ENCODE measurements around the gene ABCF3.

The ABCF3 gene

DNA sequence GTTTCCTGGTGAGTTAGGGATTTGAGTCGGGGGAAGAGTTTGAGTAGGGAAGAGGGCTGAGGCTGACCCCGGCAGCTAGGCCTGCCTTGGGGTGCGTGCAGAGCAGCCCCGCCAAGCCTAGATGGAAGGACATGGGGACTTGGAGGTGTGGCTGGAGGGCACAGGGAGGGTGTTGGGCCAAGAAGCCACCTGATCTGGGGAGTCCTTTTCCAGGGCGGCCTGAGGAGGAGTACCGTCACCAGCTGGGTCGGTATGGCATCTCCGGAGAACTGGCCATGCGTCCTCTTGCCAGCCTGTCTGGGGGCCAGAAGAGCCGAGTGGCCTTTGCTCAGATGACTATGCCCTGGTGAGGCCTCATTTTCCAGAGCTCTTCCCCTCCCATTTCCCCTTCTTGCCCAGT, 6.9 kb downstream of the ABCF3 start:
- Histone ChIP-seq H3K36me3 (ENCODE audit: control insufficient read depth in 2 of 2, insufficient read depth in 1 of 2, low read length in 2 of 2) (peaks cover 0 to 88% of the 10 kb centered on the region in 2 experiments; a peak in 2 of 3 replicates), H3K27ac (ENCODE audit: extremely low read depth, low read depth, low read length) (no peak overlapping the region), H3K9me3 (ENCODE audit: control insufficient read depth, insufficient read depth, low read depth, low read length) (no peaks in the 10 kb centered on the region), H3K4me3 (ENCODE audit: low read depth, low read length) (no peak overlapping the region), H3K4me1 (ENCODE audit: control insufficient read depth, insufficient read depth, low read length) (no peaks in the 10 kb centered on the region)
- TF ChIP-seq TRIM28 (IDR thresholded peaks at IDR 0.05; ENCODE audit: borderline replicate concordance, low read length) (no peak), ZNF600 (tag by site-specific recombination; IDR thresholded peaks at IDR 0.05) (no peak), IKZF3 (tag by site-specific recombination; IDR thresholded peaks at IDR 0.05) (no peak), ZBTB48 (tag by site-specific recombination; IDR thresholded peaks at IDR 0.05) (no peak)
- TF ChIP-seq, protein P1, sequence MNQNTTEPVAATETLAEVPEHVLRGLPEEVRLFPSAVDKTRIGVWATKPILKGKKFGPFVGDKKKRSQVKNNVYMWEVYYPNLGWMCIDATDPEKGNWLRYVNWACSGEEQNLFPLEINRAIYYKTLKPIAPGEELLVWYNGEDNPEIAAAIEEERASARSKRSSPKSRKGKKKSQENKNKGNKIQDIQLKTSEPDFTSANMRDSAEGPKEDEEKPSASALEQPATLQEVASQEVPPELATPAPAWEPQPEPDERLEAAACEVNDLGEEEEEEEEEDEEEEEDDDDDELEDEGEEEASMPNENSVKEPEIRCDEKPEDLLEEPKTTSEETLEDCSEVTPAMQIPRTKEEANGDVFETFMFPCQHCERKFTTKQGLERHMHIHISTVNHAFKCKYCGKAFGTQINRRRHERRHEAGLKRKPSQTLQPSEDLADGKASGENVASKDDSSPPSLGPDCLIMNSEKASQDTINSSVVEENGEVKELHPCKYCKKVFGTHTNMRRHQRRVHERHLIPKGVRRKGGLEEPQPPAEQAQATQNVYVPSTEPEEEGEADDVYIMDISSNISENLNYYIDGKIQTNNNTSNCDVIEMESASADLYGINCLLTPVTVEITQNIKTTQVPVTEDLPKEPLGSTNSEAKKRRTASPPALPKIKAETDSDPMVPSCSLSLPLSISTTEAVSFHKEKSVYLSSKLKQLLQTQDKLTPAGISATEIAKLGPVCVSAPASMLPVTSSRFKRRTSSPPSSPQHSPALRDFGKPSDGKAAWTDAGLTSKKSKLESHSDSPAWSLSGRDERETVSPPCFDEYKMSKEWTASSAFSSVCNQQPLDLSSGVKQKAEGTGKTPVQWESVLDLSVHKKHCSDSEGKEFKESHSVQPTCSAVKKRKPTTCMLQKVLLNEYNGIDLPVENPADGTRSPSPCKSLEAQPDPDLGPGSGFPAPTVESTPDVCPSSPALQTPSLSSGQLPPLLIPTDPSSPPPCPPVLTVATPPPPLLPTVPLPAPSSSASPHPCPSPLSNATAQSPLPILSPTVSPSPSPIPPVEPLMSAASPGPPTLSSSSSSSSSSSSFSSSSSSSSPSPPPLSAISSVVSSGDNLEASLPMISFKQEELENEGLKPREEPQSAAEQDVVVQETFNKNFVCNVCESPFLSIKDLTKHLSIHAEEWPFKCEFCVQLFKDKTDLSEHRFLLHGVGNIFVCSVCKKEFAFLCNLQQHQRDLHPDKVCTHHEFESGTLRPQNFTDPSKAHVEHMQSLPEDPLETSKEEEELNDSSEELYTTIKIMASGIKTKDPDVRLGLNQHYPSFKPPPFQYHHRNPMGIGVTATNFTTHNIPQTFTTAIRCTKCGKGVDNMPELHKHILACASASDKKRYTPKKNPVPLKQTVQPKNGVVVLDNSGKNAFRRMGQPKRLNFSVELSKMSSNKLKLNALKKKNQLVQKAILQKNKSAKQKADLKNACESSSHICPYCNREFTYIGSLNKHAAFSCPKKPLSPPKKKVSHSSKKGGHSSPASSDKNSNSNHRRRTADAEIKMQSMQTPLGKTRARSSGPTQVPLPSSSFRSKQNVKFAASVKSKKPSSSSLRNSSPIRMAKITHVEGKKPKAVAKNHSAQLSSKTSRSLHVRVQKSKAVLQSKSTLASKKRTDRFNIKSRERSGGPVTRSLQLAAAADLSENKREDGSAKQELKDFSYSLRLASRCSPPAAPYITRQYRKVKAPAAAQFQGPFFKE (tag by site-specific recombination; IDR thresholded peaks at IDR 0.05; ENCODE audit: borderline replicate concordance), result no peak
- TF ChIP-seq, protein P2, sequence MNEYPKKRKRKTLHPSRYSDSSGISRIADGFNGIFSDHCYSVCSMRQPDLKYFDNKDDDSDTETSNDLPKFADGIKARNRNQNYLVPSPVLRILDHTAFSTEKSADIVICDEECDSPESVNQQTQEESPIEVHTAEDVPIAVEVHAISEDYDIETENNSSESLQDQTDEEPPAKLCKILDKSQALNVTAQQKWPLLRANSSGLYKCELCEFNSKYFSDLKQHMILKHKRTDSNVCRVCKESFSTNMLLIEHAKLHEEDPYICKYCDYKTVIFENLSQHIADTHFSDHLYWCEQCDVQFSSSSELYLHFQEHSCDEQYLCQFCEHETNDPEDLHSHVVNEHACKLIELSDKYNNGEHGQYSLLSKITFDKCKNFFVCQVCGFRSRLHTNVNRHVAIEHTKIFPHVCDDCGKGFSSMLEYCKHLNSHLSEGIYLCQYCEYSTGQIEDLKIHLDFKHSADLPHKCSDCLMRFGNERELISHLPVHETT (tag by site-specific recombination; IDR thresholded peaks at IDR 0.05), result no peak
- ChIA-PET POLR2A (no interaction called here), CTCF (no interaction called here)

DNA sequence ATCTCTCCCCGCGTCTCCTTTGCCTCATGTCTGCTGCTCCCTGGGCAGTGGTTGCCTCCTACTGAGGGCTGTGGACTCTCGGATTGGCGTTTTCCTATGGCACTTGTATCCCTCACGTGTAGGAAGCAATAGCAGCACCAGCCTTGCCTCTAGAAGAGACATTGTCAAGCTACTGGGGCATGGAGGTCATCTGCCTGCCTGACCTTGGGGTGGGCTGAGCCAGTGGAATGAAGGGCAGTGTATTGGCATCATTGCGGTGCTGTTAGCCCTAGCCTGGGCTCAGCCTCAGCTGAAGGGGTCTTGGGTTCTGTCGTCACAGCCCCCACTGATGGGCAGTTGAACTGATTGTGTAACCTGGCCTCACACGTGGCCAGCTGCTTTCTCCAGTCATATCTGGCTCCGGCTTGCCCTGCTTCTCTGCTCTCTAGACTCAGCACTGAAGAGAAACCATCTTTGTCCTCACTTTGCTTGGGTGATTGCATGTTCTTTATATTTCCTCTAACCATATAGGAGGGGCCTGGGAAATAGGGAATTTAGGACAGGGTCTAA, 8.1 kb downstream of the ABCF3 start:
- TF ChIP-seq ZNF843 (tag by site-specific recombination; IDR thresholded peaks at IDR 0.05), result no peak
- TF ChIP-seq, protein P3, sequence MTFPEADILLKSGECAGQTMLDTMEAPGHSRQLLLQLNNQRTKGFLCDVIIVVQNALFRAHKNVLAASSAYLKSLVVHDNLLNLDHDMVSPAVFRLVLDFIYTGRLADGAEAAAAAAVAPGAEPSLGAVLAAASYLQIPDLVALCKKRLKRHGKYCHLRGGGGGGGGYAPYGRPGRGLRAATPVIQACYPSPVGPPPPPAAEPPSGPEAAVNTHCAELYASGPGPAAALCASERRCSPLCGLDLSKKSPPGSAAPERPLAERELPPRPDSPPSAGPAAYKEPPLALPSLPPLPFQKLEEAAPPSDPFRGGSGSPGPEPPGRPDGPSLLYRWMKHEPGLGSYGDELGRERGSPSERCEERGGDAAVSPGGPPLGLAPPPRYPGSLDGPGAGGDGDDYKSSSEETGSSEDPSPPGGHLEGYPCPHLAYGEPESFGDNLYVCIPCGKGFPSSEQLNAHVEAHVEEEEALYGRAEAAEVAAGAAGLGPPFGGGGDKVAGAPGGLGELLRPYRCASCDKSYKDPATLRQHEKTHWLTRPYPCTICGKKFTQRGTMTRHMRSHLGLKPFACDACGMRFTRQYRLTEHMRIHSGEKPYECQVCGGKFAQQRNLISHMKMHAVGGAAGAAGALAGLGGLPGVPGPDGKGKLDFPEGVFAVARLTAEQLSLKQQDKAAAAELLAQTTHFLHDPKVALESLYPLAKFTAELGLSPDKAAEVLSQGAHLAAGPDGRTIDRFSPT (tag by site-specific recombination; IDR thresholded peaks at IDR 0.05), result no peak
- no peak for TF ChIP-seq KLF16 (tag by site-specific recombination; IDR thresholded peaks at IDR 0.05)
- TF ChIP-seq ZNF341 (tag by site-specific recombination; IDR thresholded peaks at IDR 0.05; ENCODE audit: low read depth), result no peak
- TF ChIP-seq ZNF660 (tag by site-specific recombination; IDR thresholded peaks at IDR 0.05), result no peak
- no peak for TF ChIP-seq ZBTB20 (tag by site-specific recombination; IDR thresholded peaks at IDR 0.05)
- no peak for TF ChIP-seq HOXC10 (CRISPR knock-in tag; IDR thresholded peaks at IDR 0.05)
- TF ChIP-seq ZNF223 (tag by site-specific recombination; IDR thresholded peaks at IDR 0.05), result no peak
- TF ChIP-seq REPIN1 (tag by site-specific recombination; IDR thresholded peaks at IDR 0.05; ENCODE audit: low read depth), result no peak
- Histone ChIP-seq H3K4me3 (ENCODE audit: low read depth, low read length) (no peak overlapping the region), H3K4me1 (ENCODE audit: control insufficient read depth, insufficient read depth, low read length) (no peaks in the 10 kb centered on the region), H3K9me3 (ENCODE audit: control insufficient read depth, insufficient read depth, low read depth, low read length) (no peaks in the 10 kb centered on the region), H3K36me3 (ENCODE audit: control insufficient read depth in 2 of 2, insufficient read depth in 1 of 2, low read length in 2 of 2) (peaks cover 0 to 76% of the 10 kb centered on the region in 2 experiments; a peak in 2 of 3 replicates), H3K27ac (ENCODE audit: extremely low read depth, low read depth, low read length) (no peak overlapping the region)
- ChIA-PET POLR2A (no interaction called here), CTCF (interaction anchor here (0.7 kb wide), 1 partner anchor 33 kb away, joined by 3 read pairs; no protein-coding TSS in a partner anchor)
